ENCODE measurements around the gene YPEL4.
"Not testable (repeated sequence)": the region's sequence is repeated elsewhere in the genome, so short reads cannot be mapped to it uniquely, and the experiment has no call there.

The YPEL4 gene, protein sequence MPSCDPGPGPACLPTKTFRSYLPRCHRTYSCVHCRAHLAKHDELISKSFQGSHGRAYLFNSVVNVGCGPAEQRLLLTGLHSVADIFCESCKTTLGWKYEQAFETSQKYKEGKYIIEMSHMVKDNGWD

DNA sequence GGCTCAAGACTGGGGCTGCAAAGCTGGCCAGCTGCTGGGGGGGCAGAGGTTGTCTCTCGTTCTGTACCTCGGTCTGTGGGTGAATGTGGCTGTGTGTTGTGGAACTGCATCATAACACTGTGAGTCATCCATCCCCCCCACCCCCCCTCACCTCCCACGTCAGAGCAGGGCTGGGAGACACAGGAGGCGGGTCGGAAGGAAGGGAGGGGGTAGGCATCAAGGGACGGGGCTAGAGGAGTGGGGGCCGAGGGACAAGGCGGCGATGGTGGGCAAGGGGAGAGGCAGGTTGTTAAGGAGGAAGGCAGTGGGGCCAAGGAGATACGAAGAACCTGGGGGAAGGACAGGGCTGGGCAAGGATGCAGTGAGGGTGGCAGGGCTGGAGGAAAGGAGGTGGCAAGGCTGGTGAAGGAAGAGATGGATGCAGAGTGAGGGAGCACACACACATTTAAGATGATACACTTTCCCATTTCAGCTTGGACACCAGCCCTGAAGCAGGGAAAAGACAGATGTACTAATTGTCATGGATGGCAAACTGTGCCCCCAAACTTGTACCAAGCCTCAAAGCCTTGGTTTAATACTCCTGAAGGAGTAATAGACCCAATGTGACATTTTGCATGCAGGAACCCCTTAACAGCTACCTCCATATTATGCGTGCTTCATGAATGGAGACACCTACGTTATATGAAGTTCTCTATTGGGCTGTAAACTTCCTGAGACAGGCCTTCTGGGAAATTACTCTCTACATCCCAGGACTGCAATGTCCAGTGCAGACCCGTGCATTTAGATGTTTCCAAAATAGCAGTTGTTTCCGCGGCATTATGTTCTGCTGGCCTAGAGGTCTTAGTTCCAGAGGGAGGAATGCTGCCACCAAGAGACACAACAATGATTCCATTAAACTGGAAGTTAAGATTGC, at the start of gene YPEL4:
Gene YPEL4, minus strand, starts transcription at position 87 of the 913 bp plus-strand sequence. CDS start 2,805 bp downstream, outside the sequence.
- DNase-seq (ENCODE audit: low spot score): peak; percentile 70

DNA sequence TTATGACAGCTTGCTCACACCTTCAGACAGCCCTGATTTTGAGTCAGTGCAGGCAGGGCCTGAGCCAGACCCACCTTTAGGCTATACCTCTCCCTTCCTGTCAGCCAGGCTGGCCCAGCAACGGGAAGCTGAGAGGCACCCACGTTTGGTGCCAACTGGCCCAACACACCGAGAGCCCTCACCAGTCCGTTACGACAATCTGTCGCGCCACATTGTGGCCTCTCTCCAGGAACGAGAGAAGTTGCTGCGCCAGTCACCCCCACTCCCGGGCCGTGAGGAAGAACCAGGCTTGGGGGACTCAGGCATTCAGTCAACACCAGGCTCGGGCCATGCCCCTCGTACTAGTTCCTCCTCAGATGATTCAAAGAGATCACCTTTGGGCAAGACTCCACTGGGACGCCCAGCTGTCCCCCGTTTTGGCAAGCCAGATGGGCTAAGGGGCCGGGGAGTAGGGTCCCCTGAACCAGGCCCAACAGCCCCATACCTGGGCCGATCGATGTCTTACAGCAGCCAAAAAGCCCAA, 49.2 kb upstream of the YPEL4 start:
- no peak for DNase-seq (ENCODE audit: low spot score)

DNA sequence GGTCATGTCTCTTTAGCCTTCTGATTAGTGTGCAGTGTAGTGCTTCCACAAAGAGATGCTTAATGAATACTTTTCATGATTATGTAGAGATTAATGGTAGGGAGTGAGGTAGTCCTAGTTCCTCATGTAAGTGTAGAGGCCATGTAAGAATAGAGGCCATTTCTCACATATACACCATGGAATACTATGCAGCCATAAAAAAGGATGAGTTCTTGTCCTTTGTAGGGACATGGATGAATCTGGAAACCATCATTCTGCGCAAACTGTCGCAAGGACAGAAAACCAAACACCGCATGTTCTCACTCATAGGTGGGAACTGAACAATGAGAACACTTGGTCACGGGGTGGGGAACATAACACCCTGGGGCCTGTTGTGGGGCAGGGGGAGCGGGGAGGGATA, 40.8 kb upstream of the YPEL4 start:
- DNase-seq (ENCODE audit: low spot score): not testable (repeated sequence)

DNA sequence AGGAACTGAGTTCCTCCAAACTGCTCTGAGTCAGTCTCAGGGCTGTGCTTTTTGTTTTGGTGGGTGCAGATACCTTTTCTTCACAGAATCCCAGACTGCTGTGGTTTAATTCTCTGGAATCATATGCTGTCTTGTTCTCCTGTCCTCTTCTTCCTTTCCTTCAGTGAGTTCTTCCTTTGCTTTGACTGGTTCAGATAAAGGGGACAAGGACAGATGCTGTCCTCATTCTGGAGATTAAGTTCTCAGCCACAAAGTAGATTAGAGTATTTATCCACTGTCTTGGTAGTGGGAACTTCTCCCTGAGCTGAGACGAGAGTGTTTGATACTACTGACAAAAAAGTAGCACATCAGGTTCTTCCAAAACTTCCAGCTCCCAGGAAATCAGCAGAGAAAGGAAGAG, 31.5 kb upstream of the YPEL4 start:
- DNase-seq (ENCODE audit: low spot score): no peak

DNA sequence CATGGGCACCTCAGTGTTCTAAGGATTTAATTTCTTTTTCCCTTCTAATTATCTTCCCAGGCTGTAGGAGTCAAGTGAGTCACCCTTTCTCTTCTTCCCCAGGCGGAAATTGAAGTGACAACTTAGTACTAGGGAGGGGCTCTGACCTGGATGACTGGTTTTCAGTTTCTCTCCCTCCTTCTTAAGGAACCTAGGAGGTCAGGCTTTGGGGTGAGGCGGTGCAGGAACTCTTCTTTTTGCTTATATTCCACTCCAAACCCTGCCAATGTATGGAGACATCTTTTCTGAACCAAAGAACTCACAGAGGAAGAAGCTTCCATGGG, 30.8 kb upstream of the YPEL4 start:
- DNase-seq (ENCODE audit: low spot score): no peak

DNA sequence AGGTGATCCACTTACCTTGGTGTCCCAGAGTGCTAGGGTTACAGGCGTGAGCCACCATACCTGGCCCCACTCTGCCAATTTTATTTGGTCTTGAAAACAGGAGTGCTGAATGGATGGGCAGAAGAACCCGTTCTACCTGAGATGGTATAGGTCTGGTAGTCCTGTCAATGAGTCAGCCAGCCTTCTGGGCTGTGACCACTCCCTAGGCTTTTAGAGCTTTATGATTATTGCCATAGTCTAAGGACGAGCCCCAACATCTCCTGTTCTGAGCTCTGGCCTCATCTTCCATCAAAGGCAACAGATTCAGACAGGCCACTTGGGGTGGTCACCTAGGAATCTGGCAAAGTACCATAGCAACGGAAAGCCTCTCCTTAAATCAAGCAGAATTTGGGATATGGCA, 29.7 kb upstream of the YPEL4 start:
- DNase-seq (ENCODE audit: low spot score): no peak

DNA sequence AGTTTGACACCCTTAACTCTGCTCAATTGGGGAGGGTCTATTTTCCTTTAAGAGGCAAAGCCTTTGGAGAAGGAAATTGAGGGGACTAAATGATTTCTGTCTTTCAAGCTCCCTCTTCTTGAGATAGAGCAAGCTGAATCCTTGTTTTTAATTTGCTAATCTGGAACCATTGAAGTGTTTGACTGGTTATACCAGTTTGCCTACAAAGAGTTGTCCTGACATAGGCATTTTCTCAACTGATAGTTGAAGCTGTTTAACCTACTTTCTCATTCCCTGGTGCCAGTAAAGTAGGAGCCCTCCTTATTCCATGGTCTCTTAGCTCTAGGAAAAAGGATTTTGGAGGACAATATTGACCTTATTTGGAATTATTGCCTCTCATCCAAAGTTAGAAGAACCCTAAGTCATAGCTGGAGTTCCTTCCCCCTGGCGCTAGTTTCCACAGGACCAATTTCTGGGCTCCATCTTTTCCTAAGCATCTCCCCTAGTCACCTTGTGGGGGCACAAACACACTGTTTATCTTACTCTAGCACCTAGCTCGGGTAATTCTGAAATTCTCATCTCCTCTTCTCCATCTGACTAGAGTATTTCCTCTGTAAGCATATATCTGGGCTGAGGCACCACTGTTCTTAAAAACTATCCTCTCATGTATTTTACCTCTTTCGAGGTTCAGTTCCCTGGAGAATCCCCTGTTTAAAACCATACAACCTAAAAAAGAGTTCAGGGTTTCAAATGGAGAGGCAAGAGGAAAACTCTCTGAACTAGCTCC, 25.6 kb upstream of the YPEL4 start:
- DNase-seq (ENCODE audit: low spot score): no peak

DNA sequence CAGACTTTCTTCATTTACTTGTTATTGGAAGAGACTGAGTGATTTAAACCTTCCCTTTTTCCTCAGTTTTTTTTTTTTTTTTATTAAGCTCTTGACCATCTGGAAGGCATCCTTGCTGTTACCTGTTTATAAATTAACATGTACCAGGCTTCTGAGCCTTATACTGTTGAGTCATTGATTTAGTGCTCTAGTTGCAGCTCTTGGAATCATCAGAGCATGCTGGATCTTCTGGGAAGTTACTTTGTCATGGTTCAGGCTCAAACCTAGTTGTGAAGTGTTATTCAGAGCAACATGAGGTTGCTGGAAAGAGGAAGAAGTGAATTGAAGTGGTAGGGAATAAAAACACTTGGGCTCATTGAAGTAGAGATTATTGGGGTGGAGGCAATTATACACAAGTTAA, 24.5 kb upstream of the YPEL4 start:
- DNase-seq (ENCODE audit: low spot score): no peak

DNA sequence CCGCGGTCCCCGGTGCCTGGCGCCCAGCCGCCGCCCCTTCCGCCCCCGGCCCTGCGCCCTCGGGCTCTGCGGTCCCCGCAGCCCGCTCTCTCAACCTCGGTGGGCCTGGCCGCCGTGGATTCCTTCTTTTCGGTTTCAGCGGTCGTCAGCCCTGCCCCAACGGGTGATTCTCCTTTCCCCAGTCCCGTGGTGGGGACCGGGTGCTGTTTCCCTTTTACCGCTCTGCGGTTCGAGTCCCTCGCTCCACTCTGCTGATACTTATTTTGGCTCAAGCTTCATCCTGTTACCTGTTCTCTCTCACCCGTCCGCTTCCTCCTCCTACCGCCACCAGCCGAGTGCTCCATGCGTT, 18.7 kb upstream of the YPEL4 start:
- DNase-seq (ENCODE audit: low spot score): peak; percentile 16

DNA sequence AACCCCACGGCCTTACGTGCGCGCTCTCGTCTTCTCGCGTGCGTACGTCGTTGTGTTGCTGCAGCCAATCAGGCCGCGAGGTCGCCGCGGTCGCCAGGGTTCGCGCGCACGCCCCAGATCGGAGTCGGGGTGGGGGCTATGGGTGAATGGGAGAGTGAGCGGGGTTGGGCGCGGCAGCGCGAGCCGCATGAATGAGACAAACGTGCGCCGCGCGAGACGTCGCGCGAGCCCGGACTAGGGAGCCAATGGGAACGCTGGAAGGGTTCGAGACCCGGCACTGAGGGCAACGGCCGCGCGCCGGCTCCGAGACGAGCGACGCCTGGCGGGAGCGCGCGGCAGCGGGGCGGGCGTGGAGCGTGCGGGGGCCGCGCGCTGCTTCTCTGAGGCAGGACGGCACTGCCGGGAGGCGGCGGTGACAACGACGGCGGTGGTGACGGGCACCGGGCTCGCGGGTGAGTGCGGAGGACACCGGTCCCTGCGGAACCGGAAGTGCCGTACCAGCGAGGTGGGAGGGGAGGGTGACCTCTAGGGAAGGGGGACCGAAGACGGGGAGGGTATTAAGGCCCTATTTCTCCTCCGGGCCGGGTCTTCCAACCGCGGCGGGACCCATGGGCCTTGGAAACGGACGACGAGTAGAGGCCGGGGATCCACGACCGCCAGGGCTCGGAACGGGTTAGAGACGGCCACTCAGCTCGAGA, 18.2 kb upstream of the YPEL4 start, which contains the start of gene ZDHHC5:
Gene ZDHHC5, plus strand, starts transcription at position 379 of the 698 bp plus-strand sequence. CDS start 4,977 bp downstream, outside the sequence.
- DNase-seq (ENCODE audit: low spot score): peak; percentile 100

DNA sequence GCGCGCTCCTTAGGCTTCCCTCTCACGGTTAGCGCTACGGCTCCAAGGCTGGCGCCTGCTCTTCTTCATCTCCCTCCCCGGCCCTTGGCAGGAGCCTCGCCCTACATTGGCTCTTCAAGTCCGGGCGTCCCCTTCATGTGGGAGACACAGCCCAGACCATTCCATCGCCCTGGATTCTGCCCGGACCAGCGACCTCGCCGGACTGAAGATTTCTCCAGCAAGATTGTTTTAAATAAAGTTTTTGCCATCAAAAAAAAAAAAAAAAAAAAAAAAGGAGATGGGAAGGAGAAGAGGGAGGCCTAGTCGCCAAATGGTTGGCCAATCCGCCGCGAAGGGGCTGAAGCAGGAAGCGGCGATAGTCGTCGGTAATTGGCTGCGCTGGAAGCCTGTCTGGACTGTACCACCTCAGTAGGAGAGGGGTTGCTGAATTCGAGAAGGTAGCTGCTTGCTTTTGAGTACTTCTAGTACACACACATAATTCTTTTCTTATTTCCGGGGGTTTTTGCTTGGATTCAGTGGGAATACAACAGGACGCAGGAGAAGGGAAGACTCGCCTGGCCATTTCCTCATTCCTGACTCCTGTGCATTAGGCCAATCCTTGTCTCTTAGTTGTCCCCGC, 17.5 kb upstream of the YPEL4 start:
- peak; percentile 96 for DNase-seq (ENCODE audit: low spot score)

DNA sequence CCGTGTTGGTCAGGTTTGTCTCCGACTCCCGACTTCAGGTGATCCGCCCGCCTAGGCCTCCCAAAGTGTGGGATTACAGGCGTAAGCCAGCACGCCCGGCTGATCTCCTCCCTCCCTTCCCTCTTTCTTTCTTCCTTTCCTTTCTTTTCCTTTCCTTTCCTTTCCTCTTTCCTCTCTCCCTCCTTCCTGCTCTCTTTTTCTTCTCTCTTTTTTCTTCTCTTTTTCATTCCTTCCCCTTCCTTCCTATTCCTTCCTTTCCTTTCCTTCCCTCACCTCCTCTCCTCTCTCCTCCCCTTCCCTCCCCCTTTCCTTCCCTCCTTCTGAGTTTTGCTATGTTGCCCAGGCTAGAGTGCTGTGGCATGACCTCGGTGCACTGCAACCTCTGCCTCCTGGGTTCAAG, 14.3 kb upstream of the YPEL4 start:
- no peak for DNase-seq (ENCODE audit: low spot score)

DNA sequence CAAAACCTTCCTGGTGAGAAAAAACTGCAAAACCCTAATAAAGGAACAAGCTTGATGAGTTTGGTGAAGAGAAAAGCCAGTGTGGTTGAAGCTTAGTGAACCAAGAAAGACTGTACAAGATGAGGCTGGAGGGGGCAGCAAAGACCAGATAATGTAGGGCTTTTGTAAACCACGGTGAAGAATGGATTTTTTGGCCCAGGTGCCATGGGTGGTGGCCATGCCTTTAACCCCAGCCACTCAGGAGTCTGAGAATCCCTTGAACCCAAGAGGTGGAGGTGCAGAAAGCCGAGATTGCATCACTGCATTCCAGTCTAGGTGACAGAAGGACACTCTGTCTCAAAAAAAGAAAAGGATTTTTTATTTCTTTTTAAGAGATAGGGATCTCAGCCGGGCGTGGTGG, 13.2 kb upstream of the YPEL4 start:
- DNase-seq (ENCODE audit: low spot score): no peak

DNA sequence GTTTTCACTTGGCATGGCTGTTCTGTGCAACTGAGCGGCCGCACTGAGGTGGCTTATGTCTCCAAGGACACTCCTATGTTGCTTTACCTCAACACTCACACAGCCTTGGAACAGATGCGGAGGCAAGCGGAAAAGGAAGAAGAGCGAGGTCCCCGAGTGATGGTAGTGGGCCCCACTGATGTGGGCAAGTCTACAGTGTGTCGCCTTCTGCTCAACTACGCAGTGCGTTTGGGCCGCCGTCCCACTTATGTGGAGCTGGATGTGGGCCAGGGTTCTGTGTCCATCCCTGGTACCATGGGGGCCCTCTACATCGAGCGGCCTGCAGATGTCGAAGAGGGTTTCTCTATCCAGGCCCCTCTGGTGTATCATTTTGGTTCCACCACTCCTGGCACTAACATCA, 10.0 kb upstream of the YPEL4 start:
- no peak for DNase-seq (ENCODE audit: low spot score)

DNA sequence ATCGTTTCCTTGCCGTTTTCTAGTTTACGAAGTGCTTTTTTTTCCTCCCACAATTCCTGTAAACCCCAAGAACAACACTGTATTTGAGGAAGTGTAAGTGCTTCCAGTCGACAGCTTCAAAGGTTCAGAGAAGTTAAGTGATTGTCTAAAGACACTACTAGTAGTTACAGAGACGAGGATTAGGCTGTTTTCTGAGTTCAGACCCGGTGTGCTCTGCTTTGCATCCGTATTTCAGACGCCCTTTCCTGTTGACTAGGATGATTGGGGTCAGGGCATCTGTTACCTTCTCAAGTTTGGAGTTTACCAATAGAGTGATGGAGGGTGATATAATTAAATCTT, 8.3 kb upstream of the YPEL4 start:
- DNase-seq (ENCODE audit: low spot score): no peak

DNA sequence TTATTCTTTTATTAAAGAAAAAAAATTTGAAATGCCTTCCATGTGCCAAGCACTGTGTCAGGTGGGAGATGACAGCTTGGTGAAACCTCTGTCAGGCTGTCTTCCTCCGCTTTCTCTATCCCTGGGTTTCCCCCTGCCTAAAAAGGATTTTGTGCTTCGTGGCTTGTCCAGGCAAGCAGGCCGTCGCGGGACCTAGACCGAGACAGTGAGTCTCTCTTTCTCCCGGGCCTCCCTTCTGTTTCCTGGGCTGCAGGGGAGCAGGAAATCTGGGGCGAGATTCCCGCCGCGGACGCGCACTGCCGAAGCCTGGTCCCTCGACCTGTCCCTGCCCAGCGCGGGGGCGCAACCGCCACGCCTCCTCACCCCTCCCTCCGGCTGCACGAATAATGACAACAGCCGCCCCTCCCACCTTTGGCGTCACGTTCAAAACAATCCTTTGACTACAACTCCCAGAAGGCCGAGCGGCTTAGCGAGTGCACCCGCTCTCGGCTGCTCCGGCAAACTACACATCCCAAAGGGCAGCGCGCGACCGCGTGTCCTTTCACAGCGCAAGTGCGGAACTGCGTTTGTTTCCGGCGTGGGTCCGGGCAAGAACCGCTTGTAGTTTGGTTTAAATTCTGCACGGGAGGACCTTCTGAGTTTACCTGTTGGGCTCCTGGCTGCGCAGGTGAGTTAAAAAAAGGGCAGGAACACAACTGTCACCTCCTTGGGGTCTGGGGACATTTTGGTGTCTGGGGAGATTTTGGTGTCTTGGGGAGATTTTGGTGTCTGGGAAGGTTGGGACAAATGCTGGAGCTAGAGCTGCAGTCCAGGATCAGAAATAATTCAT, 7.7 kb upstream of the YPEL4 start, which contains the start of gene CLP1:
Gene CLP1, plus strand, starts transcription at position 569 of the 829 bp plus-strand sequence. CDS start 1,715 bp downstream, outside the sequence.
- peak; percentile 98 for DNase-seq (ENCODE audit: low spot score)

DNA sequence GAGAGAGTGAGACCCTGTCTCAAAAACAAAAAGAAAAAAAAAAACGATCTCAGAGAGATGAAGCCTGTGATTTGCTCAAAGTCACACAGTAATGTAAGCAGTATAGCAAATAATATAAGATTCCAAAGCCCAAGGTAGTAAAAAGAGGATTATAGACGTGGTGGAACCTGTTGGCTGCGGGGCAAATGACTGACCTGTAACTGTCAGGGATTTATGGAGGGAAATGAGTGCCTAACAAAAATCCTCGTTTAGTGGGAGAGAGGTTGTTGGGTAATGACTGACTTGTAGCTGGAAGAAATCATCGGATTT, 7.1 kb upstream of the YPEL4 start:
- DNase-seq (ENCODE audit: low spot score): no peak

DNA sequence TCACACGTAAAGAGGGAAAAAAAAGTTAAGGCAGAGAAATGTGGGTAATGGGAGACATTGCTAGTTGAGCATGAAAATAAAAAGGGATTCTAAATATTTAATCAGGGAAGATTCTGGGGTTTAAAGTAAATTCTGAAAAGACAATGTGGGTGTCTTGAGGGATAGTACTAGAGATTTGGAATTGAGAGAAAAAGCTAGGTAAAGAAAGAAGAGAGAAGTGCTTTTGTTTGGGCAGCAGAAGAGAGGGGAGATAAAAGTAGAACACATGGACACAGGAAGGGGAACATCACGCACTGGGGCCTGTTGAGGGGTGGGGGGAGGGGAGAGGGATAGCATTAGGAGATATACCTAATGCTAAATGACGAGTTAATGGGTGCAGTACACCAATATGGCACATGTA, 3.5 kb upstream of the YPEL4 start:
- no peak for DNase-seq (ENCODE audit: low spot score)

DNA sequence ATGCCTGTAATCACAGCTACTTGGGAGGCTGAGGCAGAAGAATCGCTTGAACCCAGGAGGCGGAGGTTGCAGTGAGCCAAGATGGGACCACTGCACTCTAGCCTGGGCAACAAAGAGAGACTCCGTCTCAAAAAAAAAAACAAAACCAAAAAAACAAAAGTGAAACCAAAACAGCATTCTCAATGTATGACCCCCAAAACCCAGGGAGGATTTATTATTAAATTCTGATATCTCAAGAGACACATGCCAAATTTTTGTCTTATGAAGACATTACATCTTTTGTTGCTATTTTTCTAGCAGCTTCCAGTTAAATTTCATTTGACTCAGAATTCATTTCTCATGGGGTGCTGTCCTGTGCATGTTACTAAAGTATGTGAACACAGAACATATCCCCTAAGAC, 3.0 kb upstream of the YPEL4 start:
- DNase-seq (ENCODE audit: low spot score): no peak

DNA sequence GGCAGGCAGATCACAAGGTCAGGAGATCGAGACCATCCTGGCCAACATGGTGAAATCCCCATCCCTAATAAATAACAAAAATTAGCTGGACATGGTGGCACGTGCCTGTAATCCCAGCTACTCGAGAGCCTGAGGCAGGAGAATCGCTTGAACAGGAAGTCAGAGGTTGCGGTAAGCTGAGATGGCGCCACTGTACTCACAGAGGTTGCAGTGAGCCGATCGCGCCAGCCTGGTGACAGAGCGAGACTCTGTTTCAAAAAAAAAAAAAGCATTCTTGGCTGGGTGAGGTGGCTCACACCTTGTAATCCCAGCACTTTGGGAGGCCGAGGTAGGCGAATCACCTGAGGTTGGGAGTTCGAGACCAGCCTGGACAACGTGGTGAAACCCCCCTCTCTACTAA, 2.5 kb upstream of the YPEL4 start:
- peak; percentile 34 for DNase-seq (ENCODE audit: low spot score)

DNA sequence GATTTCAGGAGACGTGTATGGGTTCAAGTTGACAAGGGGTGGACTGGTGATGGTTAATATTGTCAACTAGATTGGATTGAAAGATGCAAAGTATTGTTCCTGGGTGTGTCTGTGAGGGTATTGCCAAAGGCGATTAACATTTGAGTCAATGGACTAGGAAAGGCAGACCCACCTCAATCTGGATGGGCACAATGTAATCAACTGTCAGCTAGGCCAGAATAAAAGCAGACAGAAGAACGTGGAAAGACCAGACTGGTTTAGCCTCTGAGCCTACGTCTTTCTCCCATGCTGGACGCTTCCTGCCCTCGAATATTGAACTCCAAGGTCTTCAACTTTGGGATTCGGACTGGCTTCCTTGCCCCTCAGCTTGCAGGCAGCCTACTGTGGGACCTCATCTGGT, 1.7 kb upstream of the YPEL4 start:
- no peak for DNase-seq (ENCODE audit: low spot score)

Measured in CD4-positive, alpha-beta T cell treated with Interleukin-15 for 4 hours (primary cell).